ENCODE data around the gene LOXL3.

DNA sequence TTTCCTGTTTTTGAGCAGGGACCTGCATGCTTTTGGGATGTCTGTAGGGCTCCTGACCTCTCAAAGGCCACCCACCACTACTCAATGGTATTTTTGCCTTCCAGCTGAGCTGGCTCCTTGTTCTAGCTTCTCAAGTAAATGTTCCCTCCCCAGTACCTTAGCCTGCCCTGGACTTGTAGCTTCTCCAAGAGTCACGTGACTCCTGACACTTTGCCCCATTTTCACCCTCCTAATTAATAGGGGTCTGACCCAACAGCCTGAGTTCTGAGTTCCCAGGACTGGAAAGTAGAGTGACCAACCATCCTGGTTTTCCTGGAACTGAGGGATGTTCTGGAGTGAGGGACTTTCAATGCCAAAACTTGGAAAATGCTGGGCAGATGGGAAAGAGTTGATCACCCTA is 58.3 kb downstream of the LOXL3 start:
- TF ChIP-seq CTCF (IDR thresholded peaks at IDR 0.05) (no peak), EZH2 (IDR thresholded peaks at IDR 0.05; ENCODE audit: borderline replicate concordance, insufficient read depth, low read depth, low read length, poor library complexity, severe bottlenecking) (no peak)
